IMR-90 (cell line): ENCODE results near the gene GDPD5. TPM values are rescaled to one million over a fixed set of nuclear protein-coding genes. Genes with fewer than 3 reads are reported as not detected.

Experiments
- FOS ChIP-seq: fragments of 150-350 bp; IDR thresholded peaks from 2 replicates; pipeline ENCODE4 v1.6.1; 2016; ENCODE audit warnings: low read depth, low read length
- MAZ ChIP-seq: IDR thresholded peaks from 2 replicates; pipeline ENCODE4 v1.6.1; 2012; ENCODE audit warnings: low read depth, mild to moderate bottlenecking, low read length, improper control_type of control experiment, moderate library complexity, borderline replicate concordance
- POLR2A ChIP-seq: IDR thresholded peaks from 2 replicates; pipeline ENCODE4 v1.6.1; 2012; ENCODE audit warnings: mild to moderate bottlenecking, low read depth, low read length
- RAD21 ChIP-seq: IDR thresholded peaks from 2 replicates; pipeline ENCODE4 v1.6.1; 2012; ENCODE audit warnings: low read length, improper control_type of control experiment
- RFX5 ChIP-seq: IDR thresholded peaks from 2 replicates; pipeline ENCODE4 v1.8.0; 2012; ENCODE audit warnings: low read depth, mild to moderate bottlenecking, low read length, moderate library complexity
- SMC3 ChIP-seq: fragments of 150-350 bp; IDR thresholded peaks from 2 replicates; pipeline ENCODE4 v1.6.1; 2016; ENCODE audit warnings: low read depth, mild to moderate bottlenecking, antibody characterized with exemption, low read length, moderate library complexity
- polyA plus RNA-seq, 3 experiments: library from polyadenylated mRNA; depleted of rRNA; stranded (reverse); fragments of >200 nt; gene quantifications; 2 replicates each; pipeline ENCODE4 v1.2.3, GENCODE V29; 2012; ENCODE audit warnings: low replicate concordance in 1 of 3
- total RNA-seq: library from RNA; depleted of rRNA; stranded (reverse); fragments of >200 nt; gene quantifications from 2 replicates; pipeline ENCODE4 v1.2.3, GENCODE V29; 2012

The GDPD5 gene
- total and polyA plus RNA-seq, 2 of the 4 experiments (the other 2 are of a cell fraction), result 2.0 to 7.9 TPM

DNA sequence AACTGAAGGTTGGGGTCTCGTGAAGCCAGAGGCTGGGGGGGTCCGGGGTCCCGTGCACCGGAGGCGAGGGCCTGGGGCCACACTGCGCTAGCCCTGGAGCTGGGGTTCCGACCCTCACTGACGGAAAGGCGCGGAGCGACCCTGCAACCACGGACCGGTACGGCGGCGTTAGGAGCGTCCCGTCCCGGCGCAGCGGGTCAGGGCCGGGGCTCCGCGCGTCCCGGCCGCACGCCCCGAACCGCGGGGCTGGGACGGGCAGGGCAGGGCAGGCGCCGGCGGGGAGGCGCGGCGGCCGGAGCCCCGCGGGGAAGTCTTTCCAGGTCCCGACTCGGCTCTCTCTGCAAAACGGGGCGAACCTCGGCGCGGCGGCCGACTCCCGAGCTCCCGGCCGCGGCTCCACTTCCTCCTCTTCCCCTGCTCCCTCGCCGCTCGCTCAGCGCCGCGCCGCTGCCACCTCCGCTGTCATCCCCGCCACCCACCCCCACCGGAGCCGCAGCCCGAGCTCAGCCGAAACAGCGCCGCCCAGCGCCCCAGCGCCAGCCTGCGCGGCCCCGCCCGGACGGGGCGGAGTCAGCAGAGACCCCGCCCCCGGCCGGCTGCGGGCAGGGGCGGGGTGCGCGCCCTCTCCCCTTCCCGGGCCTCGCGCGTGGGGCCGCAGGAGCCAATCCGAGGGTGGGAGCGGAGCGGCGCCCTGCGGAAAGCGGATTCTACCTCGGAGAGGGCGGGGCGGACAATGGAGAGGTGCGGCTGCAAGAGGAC lies at the start of gene GDPD5 (continued):
- TF ChIP-seq MAZ, result peak; percentile 95
- TF ChIP-seq RAD21, result peak; percentile 45
- no peak for TF ChIP-seq RFX5
- no peak for TF ChIP-seq POLR2A
- TF ChIP-seq SMC3, result peak; percentile 35; the same call in 1 of the 2 replicates
- no peak for TF ChIP-seq FOS
